GM12878 (cell line): ENCODE data around the gene SLC44A3. TPM values are rescaled to one million over a fixed set of nuclear protein-coding genes. Genes with fewer than 3 reads are reported as not detected.

Experiments used
- ATAC-seq: fragments of 200-7000 bp; cut with Tn5 transposase; 3 replicates; pipeline ENCODE4 v1.9.1; 2020; ENCODE audit warnings: mild to moderate bottlenecking, moderate library complexity
- BruUV-seq: library from RNA; stranded (reverse); fragments of 400-500 nt; replicated peaks from 2 replicates; lab custom pipeline; 2021; lab: Mats Ljungman, UMichigan
- CTCF ChIA-PET: fragments of 300-600 bp; sonication (Branson Sonifier 250); formaldehyde crosslinking; extraction: SDS; loops from one replicate; lab custom pipeline; 2021; ENCODE audit warnings: inconsistent platforms; lab: Yijun Ruan, JAX
- POLR2A ChIA-PET: fragments of 350-600 bp; formaldehyde crosslinking; extraction: SDS; loops from one replicate; lab custom pipeline; 2021; ENCODE audit warnings: inconsistent platforms; lab: Charles Lee
- RAD21 ChIA-PET: fragments of 300-600 bp; sonication (Branson Sonifier 250); formaldehyde crosslinking; loops from one replicate; lab custom pipeline; 2023; ENCODE audit warnings: antibody characterized with exemption; ENCODE audit not compliant: unreplicated experiment; lab: Charles Lee
- SMC1A ChIA-PET: fragments of 300-600 bp; sonication (Branson Sonifier 250); formaldehyde crosslinking; loops from one replicate; lab custom pipeline; 2023; ENCODE audit not compliant: unreplicated experiment, uncharacterized antibody; lab: Charles Lee
- DNase-seq: peaks from one replicate; pipeline ENCODE4 v3.0.0-alpha.2; 2011; ENCODE audit warnings: low read depth, low spot score
- FAIRE-seq: peaks from 3 replicates; lab custom pipeline; 2011; peaks lifted over from hg19 to GRCh38; lab: Jason Lieb, UNC
- H2AFZ ChIP-seq: 2 replicates; pipeline ENCODE4 v1.6.0; 2011; ENCODE audit warnings: low read depth, low read length, control low read depth; ENCODE audit not compliant: control insufficient read depth
- H3K27ac ChIP-seq: 2 replicates; pipeline ENCODE4 v1.5.1; 2011; ENCODE audit warnings: control low read depth; ENCODE audit not compliant: control insufficient read depth, insufficient read depth
- H3K27me3 ChIP-seq, 2 experiments: replicated peaks in 1 of 2; 2 replicates each; pipeline versions ENCODE4 v1.6.0 to v1.6.1; 2011; ENCODE audit warnings: low read length in 1 of 2; ENCODE audit not compliant: control insufficient read depth in 2 of 2, insufficient read depth in 2 of 2
- H3K36me3 ChIP-seq, 2 experiments: 2 replicates each; pipeline ENCODE4 v1.5.1; 2011; ENCODE audit warnings: low read length in 1 of 2; ENCODE audit not compliant: control insufficient read depth in 2 of 2, insufficient read depth in 2 of 2
- H3K4me1 ChIP-seq: 2 replicates; pipeline ENCODE4 v1.6.1; 2011; ENCODE audit warnings: mild to moderate bottlenecking, low read length, moderate library complexity, mixed read lengths; ENCODE audit not compliant: control insufficient read depth, insufficient read depth
- H3K4me2 ChIP-seq: 2 replicates; pipeline ENCODE4 v1.6.0; 2011; ENCODE audit warnings: control low read depth; ENCODE audit not compliant: control insufficient read depth, insufficient read depth
- H3K4me3 ChIP-seq: fragments of 200-600 bp; sonication (generic); 2 replicates; pipeline ENCODE4 v1.5.1; 2016
- H3K79me2 ChIP-seq: 2 replicates; pipeline ENCODE4 v1.6.0; 2011; ENCODE audit warnings: low read length; ENCODE audit not compliant: control insufficient read depth, insufficient read depth
- H3K9ac ChIP-seq: 2 replicates; pipeline ENCODE4 v1.8.0; 2011; ENCODE audit warnings: low read length, control low read depth, mixed read lengths; ENCODE audit not compliant: control insufficient read depth, insufficient read depth
- H3K9me3 ChIP-seq: replicated peaks from 3 replicates; pipeline ENCODE4 v1.5.1; 2011; ENCODE audit warnings: mild to moderate bottlenecking, low read length; ENCODE audit not compliant: control insufficient read depth, insufficient read depth
- H4K20me1 ChIP-seq: 2 replicates; pipeline ENCODE4 v1.6.0; 2011; ENCODE audit not compliant: control insufficient read depth, insufficient read depth
- BRCA1 ChIP-seq: IDR thresholded peaks from 2 replicates; pipeline ENCODE4 v1.6.1; 2011; ENCODE audit warnings: low read depth, low read length, improper control_type of control experiment
- CBFB ChIP-seq: IDR thresholded peaks from 2 replicates; pipeline ENCODE4 v1.6.1; 2016; ENCODE audit warnings: antibody characterized with exemption, low read depth
- MYC ChIP-seq: IDR thresholded peaks from 2 replicates; pipeline ENCODE4 v1.6.1; 2011; ENCODE audit warnings: mild to moderate bottlenecking, low read length, moderate library complexity, inconsistent platforms; ENCODE audit not compliant: insufficient read depth, insufficient replicate concordance, insufficient read length, severe bottlenecking
- RAD21 ChIP-seq: IDR thresholded peaks from 2 replicates; pipeline ENCODE4 v1.6.1; 2011; ENCODE audit warnings: mild to moderate bottlenecking, low read depth, low read length, moderate library complexity; ENCODE audit not compliant: insufficient read depth
- SUPT20H ChIP-seq: IDR thresholded peaks from 2 replicates; pipeline ENCODE4 v1.6.1; 2011; ENCODE audit warnings: low read depth, mild to moderate bottlenecking, low read length, moderate library complexity, borderline replicate concordance; ENCODE audit not compliant: control insufficient read depth
- ZNF384 ChIP-seq: IDR thresholded peaks from 2 replicates; pipeline ENCODE4 v1.6.1; 2012; ENCODE audit warnings: low read depth, mild to moderate bottlenecking, low read length, improper control_type of control experiment, borderline replicate concordance
- ZNF622 ChIP-seq: fragments of 450-650 bp; IDR thresholded peaks from 2 replicates; pipeline ENCODE4 v1.6.1; 2017; ENCODE audit warnings: mild to moderate bottlenecking, inconsistent platforms
- WGBS: methylation state at CpG from one replicate; pipeline ENCODE4 v1.1.6; 2016; ENCODE audit warnings: low lambda C conversion rate; ENCODE audit not compliant: insufficient replicate concordance, insufficient coverage; ENCODE audit errors: missing lambda C conversion rate; 5-methylcytosine and 5-hydroxymethylcytosine counted together
- in situ Hi-C: fragments of 300-500 bp; cut with MboI; formaldehyde crosslinking; loops from 9 replicates; pipeline ENCODE4 v1.14.3; 2018; ENCODE audit warnings: mixed read lengths
- intact Hi-C: fragments of 100-400 bp; cut with micrococcal nuclease; formaldehyde crosslinking; loops from one replicate; pipeline ENCODE4 v1.14.2; 2022; ENCODE audit not compliant: unreplicated experiment
- polyA plus RNA-seq, 11 experiments: library from polyadenylated mRNA; depleted of rRNA in 4 of 11; unstranded in 6 of 11; stranded (reverse) in 5 of 11; fragments of >200 nt; fragmentation: Nextera tagmentation in 4 of 11; fragmentation: Illumina TruSeq in 1 of 11; extraction: Ambion mirVana in 4 of 11; extraction: Trizol in 1 of 11; gene quantifications; 1 replicate in 1 of 11; 2 replicates in 10 of 11; pipeline versions ENCODE4 v1.2.1 to v1.2.3, GENCODE V29; 2011 to 2016; ENCODE audit warnings: inconsistent platforms in 2 of 11, missing spikeins in 2 of 11, low read depth in 1 of 11
- total RNA-seq, 4 experiments: library from RNA; depleted of rRNA in 3 of 4; stranded (reverse); fragments of >200 nt in 3 of 4; fragmentation: Illumina TruSeq in 1 of 4; extraction: Trizol in 1 of 4; gene quantifications; 2 replicates each; pipeline versions ENCODE4 v1.2.1 to v1.2.3, GENCODE V29; 2013 to 2021

The SLC44A3 gene
- total and polyA plus RNA-seq, 10 of the 15 experiments (the other 5 are each of a cell fraction or from before 2014, with no cell fraction given), result not detected

DNA sequence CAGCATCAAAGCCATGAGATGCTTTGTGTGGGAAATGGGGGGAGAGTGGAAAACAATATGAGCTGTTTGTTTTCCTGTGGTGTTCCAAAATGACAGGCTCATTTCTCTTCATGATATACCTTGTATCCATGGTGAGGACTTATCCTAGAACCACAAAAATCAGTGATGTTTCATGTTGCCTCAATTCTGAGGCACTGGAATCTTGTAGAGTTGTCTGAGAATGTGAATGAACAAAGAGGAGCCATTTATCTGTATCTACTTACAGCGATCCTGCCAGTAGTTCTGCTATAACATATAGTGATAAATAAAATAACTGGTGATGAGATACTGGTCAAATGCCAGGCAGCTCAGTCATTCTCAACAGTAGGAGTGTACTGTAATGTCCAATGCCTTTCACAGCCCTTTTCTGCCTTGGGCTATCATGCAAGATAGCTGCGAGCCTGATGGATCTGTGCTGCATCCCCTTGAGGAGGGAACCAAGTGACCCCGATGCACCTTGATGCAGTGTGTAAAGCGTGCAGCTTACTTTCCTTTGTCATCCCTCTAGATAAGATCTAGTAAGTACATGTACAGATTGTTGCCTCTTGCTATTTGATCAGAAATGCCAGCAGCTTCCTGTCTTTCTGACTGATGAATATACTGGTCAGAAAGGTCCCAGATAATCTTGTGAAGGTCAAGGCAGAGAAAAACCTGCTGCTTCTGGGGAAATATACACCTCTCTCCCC is 52.8 kb downstream of the SLC44A3 start (continued):
- TF ChIP-seq MYC, result no peak

DNA sequence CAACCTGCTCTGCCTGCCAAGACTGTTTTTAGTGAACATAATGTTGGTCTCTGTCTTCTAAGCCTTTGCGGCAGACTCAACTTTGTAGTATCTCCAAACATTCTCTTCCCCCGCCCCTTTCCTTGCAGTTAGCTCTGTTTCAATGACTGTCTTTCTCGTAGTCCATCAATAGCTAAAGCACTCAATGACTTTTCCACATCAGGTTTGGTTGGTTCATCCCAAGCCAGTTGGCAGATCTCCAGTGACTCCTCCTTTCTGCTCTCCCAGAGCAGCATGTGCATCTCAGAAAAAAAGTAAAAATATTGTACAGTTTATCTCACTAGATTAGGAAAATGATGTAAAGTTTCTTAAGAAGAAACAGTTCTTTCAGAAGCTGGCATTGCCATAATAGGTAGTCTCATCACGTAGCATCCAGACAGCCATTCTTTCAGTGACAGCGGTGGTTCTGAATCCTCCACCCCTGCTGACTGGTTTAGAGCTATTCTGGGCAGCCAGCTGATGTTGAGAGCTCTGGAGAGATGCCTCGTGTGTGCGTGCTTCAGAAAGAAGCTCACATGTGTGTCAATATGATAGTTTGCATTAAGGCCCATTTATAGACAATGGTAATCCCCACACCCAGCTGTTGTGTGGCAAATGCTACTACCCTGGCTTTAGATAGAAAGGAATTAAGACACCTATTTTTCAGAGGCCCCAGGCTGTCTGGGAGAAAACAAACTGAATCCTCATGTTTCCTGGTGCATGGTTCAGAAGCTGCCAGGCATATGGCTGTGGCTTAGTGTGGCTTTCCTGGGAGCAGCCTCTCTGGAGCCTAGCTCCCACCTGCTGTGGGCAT is 53.6 kb downstream of the SLC44A3 start:
- no peak overlapping the region for H2AFZ ChIP-seq
- DNase-seq (no peak), ATAC-seq (no peak), FAIRE-seq (no peak)
- no peak overlapping the region for H3K4me2 ChIP-seq
- WGBS, result 30% methylated on average over 7 of the region's 7 CpGs
- no peak for TF ChIP-seq ZNF384
- TF ChIP-seq SUPT20H, result no peak
- TF ChIP-seq BRCA1, result no peak
- TF ChIP-seq RAD21, result no peak
- no peak for TF ChIP-seq CBFB
- TF ChIP-seq ZNF622, result no peak
- H3K4me3 ChIP-seq, result no peak overlapping the region
- ChIA-PET CTCF (interaction anchor here (1.0 to 1.1 kb wide), 2 partner anchors 19 to 167 kb away, joined by 3 read pairs; no protein-coding TSS in a partner anchor), POLR2A (interaction anchor here (1.0 kb wide), 1 partner anchor 19 kb away, joined by 3 read pairs; no protein-coding TSS in a partner anchor), RAD21 (interaction anchor here (1.3 kb wide), 1 partner anchor 19 kb away, joined by 4 read pairs; no protein-coding TSS in a partner anchor), SMC1A (interaction anchor here (0.5 to 1.3 kb wide), 2 partner anchors 14 to 179 kb away, joined by 3 read pairs; no protein-coding TSS in a partner anchor)
- no peaks in the 10 kb centered on the region for H3K36me3 ChIP-seq
- no peak overlapping the region for H3K27ac ChIP-seq
- no peaks in the 10 kb centered on the region for H3K4me1 ChIP-seq
- no peaks in the 10 kb centered on the region for H3K79me2 ChIP-seq
- in situ Hi-C loops, result no loop called here
- no TSS peak for BruUV-seq
- intact Hi-C loops, result no loop called here
- no peaks in the 10 kb centered on the region; a peak in 1 of 4 replicates for H3K27me3 ChIP-seq
- no peak overlapping the region for H3K9ac ChIP-seq
- H4K20me1 ChIP-seq, result no peaks in the 10 kb centered on the region
- H3K9me3 ChIP-seq, result no peaks in the 10 kb centered on the region
